CD14-positive monocyte (primary cell): ENCODE results near the gene CNIH2. TPM values are rescaled to one million over a fixed set of nuclear protein-coding genes. Genes with fewer than 3 reads are reported as not detected.

ENCODE experiments used
- DNase-seq, 3 donors: peaks; one replicate each; pipeline ENCODE4 v3.0.0-alpha.2; 2011 to 2022
- H2AFZ ChIP-seq: 2 replicates; pipeline ENCODE4 v1.6.0; 2012; ENCODE audit warnings: mild to moderate bottlenecking, low read depth, low read length, inconsistent platforms; ENCODE audit not compliant: insufficient read depth, poor library complexity, severe bottlenecking
- H3K27ac ChIP-seq, 2 donors: 1 replicate in 1 of 2; 2 replicates in 1 of 2; pipeline ENCODE4 v1.5.1; 2012 to 2013; ENCODE audit warnings: low read length in 2 of 2, control low read depth in 1 of 2, inconsistent platforms in 1 of 2, low read depth in 1 of 2, mild to moderate bottlenecking in 1 of 2
- H3K27me3 ChIP-seq, 2 donors: one replicate each; pipeline versions ENCODE4 v1.6.0 to v1.6.1; 2011 to 2013; ENCODE audit warnings: low read length in 2 of 2; ENCODE audit not compliant: control insufficient read depth in 2 of 2, insufficient read depth in 2 of 2
- H3K36me3 ChIP-seq, 2 donors: replicated peaks in 1 of 2; 1 replicate in 1 of 2; 2 replicates in 1 of 2; pipeline versions ENCODE4 v1.5.1 to v1.6.1; 2012 to 2013; ENCODE audit warnings: low read length in 2 of 2, control low read depth in 1 of 2, inconsistent platforms in 1 of 2, mild to moderate bottlenecking in 1 of 2; ENCODE audit not compliant: insufficient read depth in 2 of 2, control insufficient read depth in 1 of 2
- H3K4me1 ChIP-seq, 2 donors: 1 replicate in 1 of 2; 2 replicates in 1 of 2; pipeline versions ENCODE4 v1.5.1 to v1.6.1; 2012 to 2013; ENCODE audit warnings: low read length in 2 of 2, control low read depth in 1 of 2, inconsistent platforms in 1 of 2, mild to moderate bottlenecking in 1 of 2, moderate library complexity in 1 of 2; ENCODE audit not compliant: insufficient read depth in 2 of 2, control insufficient read depth in 1 of 2
- H3K4me2 ChIP-seq: replicated peaks from 2 replicates; pipeline ENCODE3; 2012; ENCODE audit warnings: low read length, moderate library complexity, mild to moderate bottlenecking; ENCODE audit not compliant: poor library complexity, severe bottlenecking; ENCODE audit errors: extremely low read depth
- H3K4me3 ChIP-seq, 3 experiments: fragments of 200-600 bp in 1 of 3; sonication (generic) in 1 of 3; replicated peaks in 1 of 3; 1 replicate in 2 of 3; 2 replicates in 1 of 3; pipeline ENCODE4 v1.5.1; 2011 to 2013; ENCODE audit warnings: low read length in 3 of 3, mild to moderate bottlenecking in 3 of 3, control low read depth in 2 of 3, low read depth in 2 of 3, inconsistent platforms in 1 of 3, moderate library complexity in 1 of 3
- H3K79me2 ChIP-seq: 2 replicates; pipeline ENCODE4 v1.6.0; 2012; ENCODE audit warnings: mild to moderate bottlenecking, control low read depth, inconsistent platforms, low read length, moderate library complexity; ENCODE audit not compliant: insufficient read depth
- H3K9ac ChIP-seq: 2 replicates; pipeline ENCODE4 v1.6.0; 2017; ENCODE audit warnings: low read length, mild to moderate bottlenecking; ENCODE audit not compliant: insufficient read depth, poor library complexity, severe bottlenecking
- H3K9me3 ChIP-seq, 2 donors: replicated peaks in 1 of 2; 1 replicate in 1 of 2; 2 replicates in 1 of 2; pipeline versions ENCODE4 v1.5.1 to v1.6.1; 2012 to 2013; ENCODE audit warnings: low read length in 2 of 2, control low read depth in 1 of 2; ENCODE audit not compliant: control insufficient read depth in 1 of 2, insufficient read depth in 1 of 2
- H4K20me1 ChIP-seq: 2 replicates; pipeline ENCODE4 v1.6.0; 2012; ENCODE audit warnings: mild to moderate bottlenecking, low read length, control low read depth, moderate library complexity; ENCODE audit not compliant: insufficient read depth
- H3K27ac Mint-ChIP-seq, 7 donors: one replicate each; pipeline ENCODE4 v1.8.0; 2020; ENCODE audit warnings: mild to moderate bottlenecking in 7 of 7, mixed read lengths in 7 of 7, moderate library complexity in 6 of 7, inconsistent platforms in 2 of 7
- H3K27me3 Mint-ChIP-seq, 3 donors: one replicate each; pipeline ENCODE4 v1.8.0; 2021 to 2022; ENCODE audit warnings: low read depth in 3 of 3, mild to moderate bottlenecking in 3 of 3, mixed read lengths in 3 of 3, moderate library complexity in 3 of 3, inconsistent platforms in 1 of 3
- H3K36me3 Mint-ChIP-seq, 2 donors: one replicate each; pipeline ENCODE4 v1.8.0; 2020; ENCODE audit warnings: mixed read lengths in 2 of 2, inconsistent platforms in 1 of 2, mild to moderate bottlenecking in 1 of 2
- H3K4me1 Mint-ChIP-seq: one replicate; pipeline ENCODE4 v1.8.0; 2020; ENCODE audit warnings: mild to moderate bottlenecking, mixed read lengths
- H3K4me3 Mint-ChIP-seq, 2 donors: one replicate each; pipeline ENCODE4 v1.8.0; 2020; ENCODE audit warnings: mild to moderate bottlenecking in 2 of 2, mixed read lengths in 2 of 2, moderate library complexity in 1 of 2
- H3K9me3 Mint-ChIP-seq, 7 donors: one replicate each; pipeline ENCODE4 v1.8.0; 2020 to 2022; ENCODE audit warnings: mixed read lengths in 7 of 7, mild to moderate bottlenecking in 6 of 7, moderate library complexity in 6 of 7, inconsistent platforms in 2 of 7
- CTCF ChIP-seq: fragments of 200-600 bp; IDR thresholded peaks from one replicate; pipeline ENCODE4 v1.8.0; 2022; ENCODE audit warnings: antibody characterized with exemption, mild to moderate bottlenecking
- WGBS: methylation state at CpG from one replicate; pipeline ENCODE4 v1.1.5; 2013; ENCODE audit warnings: missing lambda C conversion rate; ENCODE audit not compliant: insufficient coverage; 5-methylcytosine and 5-hydroxymethylcytosine counted together
- intact Hi-C, 2 donors: fragments of 100-400 bp; cut with micrococcal nuclease; formaldehyde crosslinking; loops; one replicate each; pipeline versions ENCODE4 v1.15.0 to v1.15.1; 2023
- polyA plus RNA-seq, 3 donors: library from polyadenylated mRNA; depleted of rRNA in 1 of 3; unstranded in 2 of 3; stranded (reverse) in 1 of 3; fragments of 300-500 nt in 2 of 3; fragments of >200 nt in 1 of 3; fragmentation: Illumina TruSeq in 2 of 3; gene quantifications; 1 replicate in 2 of 3; 2 replicates in 1 of 3; pipeline ENCODE4 v1.2.3, GENCODE V29; 2012 to 2021

CNIH2 gene
- polyA plus RNA-seq, 3 donors: 1.2 TPM; not detected in 2

- Histone ChIP-seq H3K79me2 (no peaks in the 10 kb centered on the region), H2AFZ (peak overlapping the region; percentile 85), H4K20me1 (no peaks in the 10 kb centered on the region), H3K27me3 (no peaks in the 10 kb centered on the region), H3K36me3 (no peaks in the 10 kb centered on the region), H3K4me1 (peaks cover 28 to 37% of the 10 kb centered on the region in 2 donors), H3K4me3 (peak overlapping the region; percentile 40 to 90 (median 69)), H3K9me3 (no peaks in the 10 kb centered on the region), H3K4me2 (peak overlapping the region; percentile 90), H3K27ac (peak overlapping the region; percentile 85 to 90), H3K9ac (peak overlapping the region; percentile 69)
- peak overlapping the region; percentile 92 to 98 for H3K4me3 Mint-ChIP-seq
- no peak for DNase-seq
- intact Hi-C loops: loop anchor here (1.0 to 10.0 kb wide), 2 partner anchors 73 to 78 kb away; no protein-coding TSS in a partner anchor
- peaks cover 8 to 18% (median 12%) of the 10 kb centered on the region in 3 donors for H3K27me3 Mint-ChIP-seq
- WGBS: 34% methylated on average over 16 of the region's 26 CpGs
- peaks cover 0 to 2% of the 10 kb centered on the region in 2 donors for H3K36me3 Mint-ChIP-seq
- no peak for TF ChIP-seq CTCF
- peaks cover 24% of the 10 kb centered on the region for H3K4me1 Mint-ChIP-seq
- H3K9me3 Mint-ChIP-seq: peaks cover 0 to 2% (median 0%) of the 10 kb centered on the region in 7 donors
- H3K27ac Mint-ChIP-seq: peak overlapping the region; percentile 96 to 99 (median 97)
These were observed 33.5 kb downstream of the CNIH2 start for GRCh38 chr11:66311470-66311964.

- intact Hi-C loops: loop anchor here (1.0 to 10.0 kb wide), 4 partner anchors 16 to 77 kb away; partner anchors contain the start of gene BRMS1 (in 1 of the 2)
- peak overlapping the region; percentile 92 to 98 for H3K4me3 Mint-ChIP-seq
- under 1% methylated on average over 44 of the region's 44 CpGs for WGBS
These were observed 34.1 kb downstream of the CNIH2 start for GRCh38 chr11:66311965-66312548.

More at GRCh38 chr11:66311965-66312548, 34.1 kb downstream of the CNIH2 start:
- H3K4me1 ChIP-seq: peaks cover 32 to 42% of the 10 kb centered on the region in 2 donors
- H3K4me3 ChIP-seq: peak overlapping the region; percentile 40 to 90 (median 69)
- peak overlapping the region; percentile 69 for H3K9ac ChIP-seq
- H3K9me3 ChIP-seq: no peaks in the 10 kb centered on the region
- Mint-ChIP-seq H3K27ac (peak overlapping the region; percentile 96 to 99 (median 97)), H3K27me3 (peaks cover 8 to 17% (median 13%) of the 10 kb centered on the region in 3 donors), H3K36me3 (peaks cover 0 to 2% of the 10 kb centered on the region in 2 donors), H3K4me1 (peaks cover 25% of the 10 kb centered on the region), H3K9me3 (peaks cover 0 to 2% (median 0%) of the 10 kb centered on the region in 7 donors)
- peak overlapping the region; percentile 90 for H3K4me2 ChIP-seq
- no peaks in the 10 kb centered on the region for H3K27me3 ChIP-seq
- H3K27ac ChIP-seq: peak overlapping the region; percentile 85 to 90
- H3K79me2 ChIP-seq: no peaks in the 10 kb centered on the region
- H2AFZ ChIP-seq: peak overlapping the region; percentile 85
- TF ChIP-seq CTCF: peak; percentile 98
- H4K20me1 ChIP-seq: no peaks in the 10 kb centered on the region
- no peaks in the 10 kb centered on the region for H3K36me3 ChIP-seq
- peak; percentile 78 to 85 (median 83) for DNase-seq
